Spleen (tissue), 11 donors: Measurements from ENCODE around the gene INIP. TPM values are rescaled to one million over a fixed set of nuclear protein-coding genes. Genes with fewer than 3 reads are reported as not detected.
"Not testable (repeated sequence)": the region's sequence is repeated elsewhere in the genome, so short reads cannot be mapped to it uniquely, and the experiment has no call there.

Experiments
- DNase-seq: peaks from one replicate; pipeline ENCODE4 v3.0.0-alpha.2; 2020
- H3K27ac ChIP-seq, 8 donors: fragments of 200-600 bp; sonication (generic) in 7 of 8; 1 replicate in 4 of 8; 2 replicates in 4 of 8; pipeline versions ENCODE4 v1.5.0 to v1.8.0; 2016 to 2021; ENCODE audit warnings: inconsistent platforms in 4 of 8, mild to moderate bottlenecking in 4 of 8, moderate library complexity in 1 of 8
- H3K27me3 ChIP-seq, 7 donors: fragments of 200-600 bp; sonication (generic) in 6 of 7; replicated peaks in 1 of 7; 1 replicate in 4 of 7; 2 replicates in 3 of 7; pipeline versions ENCODE4 v1.5.0 to v1.8.0; 2016 to 2021; ENCODE audit warnings: inconsistent platforms in 3 of 7, mild to moderate bottlenecking in 1 of 7
- H3K36me3 ChIP-seq, 6 donors: fragments of 200-600 bp; sonication (generic) in 5 of 6; 1 replicate in 4 of 6; 2 replicates in 2 of 6; pipeline versions ENCODE4 v1.5.0 to v1.8.0; 2016 to 2021; ENCODE audit warnings: inconsistent platforms in 2 of 6
- H3K4me1 ChIP-seq, 6 donors: fragments of 200-600 bp; sonication (generic) in 5 of 6; 1 replicate in 3 of 6; 2 replicates in 3 of 6; pipeline versions ENCODE4 v1.5.0 to v1.8.0; 2016 to 2021; ENCODE audit warnings: inconsistent platforms in 3 of 6
- H3K4me3 ChIP-seq, 8 donors: fragments of 200-600 bp; sonication (generic) in 7 of 8; 1 replicate in 4 of 8; 2 replicates in 4 of 8; pipeline versions ENCODE4 v1.5.0 to v1.8.0; 2016 to 2021; ENCODE audit warnings: inconsistent platforms in 4 of 8, mild to moderate bottlenecking in 4 of 8, moderate library complexity in 2 of 8
- H3K9me3 ChIP-seq, 8 donors: fragments of 200-600 bp; sonication (generic) in 7 of 8; 1 replicate in 4 of 8; 2 replicates in 4 of 8; pipeline versions ENCODE4 v1.5.0 to v1.8.0; 2016 to 2021; ENCODE audit warnings: inconsistent platforms in 4 of 8
- CTCF ChIP-seq, 11 experiments: fragments of 200-600 bp in 7 of 11; fragments of 450-650 bp in 4 of 11; sonication (generic) in 4 of 11; IDR thresholded peaks in 8 of 11; conservative IDR thresholded peaks in 3 of 11; 1 replicate in 7 of 11; 2 replicates in 4 of 11; pipeline versions ENCODE4 v1.4.0 to v1.8.0; 2016 to 2021; ENCODE audit warnings: antibody characterized with exemption in 11 of 11, inconsistent platforms in 4 of 11, mild to moderate bottlenecking in 1 of 11
- POLR2A ChIP-seq, 3 donors: fragments of 450-650 bp; IDR thresholded peaks; one replicate each; pipeline ENCODE4 v1.5.1; 2017; ENCODE audit warnings: antibody characterized with exemption in 3 of 3, mild to moderate bottlenecking in 1 of 3
- POLR2AphosphoS5 ChIP-seq, 3 donors: sonication (generic); formaldehyde crosslinking; IDR thresholded peaks; one replicate each; pipeline ENCODE4 v1.5.1; 2017; ENCODE audit warnings: antibody characterized with exemption in 3 of 3
- WGBS, 5 donors: extraction: QIAGEN DNeasy Blood & Tissue Kit in 3 of 5; methylation state at CpG; one replicate each; pipeline versions ENCODE4 v1.1.5 to v1.1.7; 2013 to 2018; 5-methylcytosine and 5-hydroxymethylcytosine counted together
- intact Hi-C: fragments of 100-400 bp; cut with DNase I; formaldehyde crosslinking; loops from one replicate; pipeline ENCODE4 v1.15.0; 2023; ENCODE audit warnings: low total_unique reads
- polyA plus RNA-seq, 3 donors: library from polyadenylated mRNA; stranded (reverse); fragments of 200-250 nt; gene quantifications; one replicate each; pipeline ENCODE4 v1.2.1, GENCODE V29; 2013
- total RNA-seq, 7 donors: library from RNA; depleted of rRNA in 3 of 7; stranded (reverse); fragments of >200 nt in 3 of 7; fragmentation: NEBNext Ultra II Directional in 4 of 7; extraction: Animal tissue kit (Norgen Biotek cat#: 25700) in 4 of 7; gene quantifications; one replicate each; pipeline versions ENCODE4 v1.1.0 to v1.2.1, GENCODE V29; 2016 to 2021
- donor health status: healthy with polysubstance abuse.
- donor health status: DM: no; HTN: no; CAD: no; lungs with moderate emphysema.
- donor health status: DM: no; HTN: no; CAD: no.
- donor health status: Bipolar disorder and iron deficiency.
- donor health status: healthy.
- donor health status: DM: no; HTN: no; CAD: no.
- donor health status: DM: yes; HTN: yes; CAD: no.

INIP gene
- total and polyA plus RNA-seq, 10 donors: 6.9 to 33.4 (median 25.0) TPM

- Histone ChIP-seq H3K27me3 (no peaks in the 10 kb centered on the region), H3K27ac (no peak overlapping the region), H3K36me3 (peaks cover 0 to 15% (median 6%) of the 10 kb centered on the region in 6 donors), H3K9me3 (peaks cover 0 to 26% (median 25%) of the 10 kb centered on the region in 8 donors), H3K4me1 (no peaks in the 10 kb centered on the region), H3K4me3 (no peak overlapping the region)
- WGBS, 5 donors: 87 to 90% (median 88%) methylated on average over 6 of the region's 6 CpGs
- intact Hi-C loops: no loop called here
- TF ChIP-seq POLR2AphosphoS5 (IDR thresholded peaks at IDR 0.05) (no peak), POLR2A (IDR thresholded peaks at IDR 0.05) (no peak), CTCF (IDR thresholded peaks at IDR 0.05 in 8 of 11, conservative IDR thresholded peaks at IDR 0.05 in 3 of 11) (no peak)
- DNase-seq: no peak
Observed at GRCh38 chr9:112680731-112681402, 37.0 kb downstream of the INIP start.

DNA sequence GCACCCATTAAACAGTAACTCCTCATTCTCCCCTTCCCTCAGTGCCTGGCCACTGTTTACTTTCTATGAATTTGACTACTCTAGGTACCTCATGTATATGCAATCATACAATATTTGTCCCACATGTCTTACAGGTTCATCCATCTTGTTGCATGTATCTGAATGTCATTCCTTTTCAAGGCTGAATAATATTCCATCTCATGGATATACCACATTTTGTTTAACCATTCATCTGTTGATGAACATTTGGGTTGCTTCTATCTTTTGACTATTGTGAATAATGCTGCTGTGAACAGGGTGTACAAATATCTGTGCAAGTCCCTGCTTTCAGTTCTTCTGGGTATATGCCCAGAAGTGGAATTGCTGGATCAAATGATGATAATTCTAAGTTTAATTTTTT is 40.9 kb downstream of the INIP start:
- intact Hi-C loops: no loop called here
- H3K36me3 ChIP-seq: no peaks in the 10 kb centered on the region
- no peaks in the 10 kb centered on the region for H3K27me3 ChIP-seq
- H3K9me3 ChIP-seq: peaks cover 0 to 26% (median 25%) of the 10 kb centered on the region in 8 donors
- H3K4me1 ChIP-seq: no peaks in the 10 kb centered on the region
- TF ChIP-seq POLR2A (IDR thresholded peaks at IDR 0.05): no peak
- TF ChIP-seq CTCF (IDR thresholded peaks at IDR 0.05 in 8 of 11, conservative IDR thresholded peaks at IDR 0.05 in 3 of 11): no peak
- no peak for TF ChIP-seq POLR2AphosphoS5 (IDR thresholded peaks at IDR 0.05)
- no peak for DNase-seq
- H3K27ac ChIP-seq: no peak overlapping the region
- no peak overlapping the region for H3K4me3 ChIP-seq

GRCh38 chr9:112673221-112673620 is 44.7 kb downstream of the INIP start:
- H3K36me3 ChIP-seq, H3K27ac ChIP-seq, H3K4me1 ChIP-seq, DNase-seq, H3K27me3 ChIP-seq, intact Hi-C loops, H3K4me3 ChIP-seq: not testable (repeated sequence)
- H3K9me3 ChIP-seq: peaks cover 0 to 18% (median 16%) of the 10 kb centered on the region in 8 donors
- 92 to 97% (median 95%) methylated on average over 4 of the region's 4 CpGs for WGBS, 5 donors

GRCh38 chr9:112670991-112671625 is 46.8 kb downstream of the INIP start:
- no peak overlapping the region for H3K4me3 ChIP-seq
- H3K36me3 ChIP-seq: no peaks in the 10 kb centered on the region
- no peaks in the 10 kb centered on the region for H3K27me3 ChIP-seq
- DNase-seq: no peak
- H3K4me1 ChIP-seq: no peaks in the 10 kb centered on the region
- TF ChIP-seq POLR2AphosphoS5 (IDR thresholded peaks at IDR 0.05): no peak
- TF ChIP-seq CTCF (IDR thresholded peaks at IDR 0.05 in 8 of 11, conservative IDR thresholded peaks at IDR 0.05 in 3 of 11): no peak
- no peak for TF ChIP-seq POLR2A (IDR thresholded peaks at IDR 0.05)
- H3K9me3 ChIP-seq: no peaks in the 10 kb centered on the region
- intact Hi-C loops: no loop called here
- 58 to 82% (median 65%) methylated on average over 7 of the region's 7 CpGs for WGBS, 5 donors
- H3K27ac ChIP-seq: no peak overlapping the region
